Measurements from ENCODE around the gene CCDC188. TPM values are rescaled to one million over a fixed set of nuclear protein-coding genes. Genes with fewer than 3 reads are reported as not detected.
A peak's percentile ranks its signal among the peaks of the same experiment; 100 is the strongest.

CCDC188 gene
- total RNA-seq, 1 experiment from 2014 or later, result not detected

DNA sequence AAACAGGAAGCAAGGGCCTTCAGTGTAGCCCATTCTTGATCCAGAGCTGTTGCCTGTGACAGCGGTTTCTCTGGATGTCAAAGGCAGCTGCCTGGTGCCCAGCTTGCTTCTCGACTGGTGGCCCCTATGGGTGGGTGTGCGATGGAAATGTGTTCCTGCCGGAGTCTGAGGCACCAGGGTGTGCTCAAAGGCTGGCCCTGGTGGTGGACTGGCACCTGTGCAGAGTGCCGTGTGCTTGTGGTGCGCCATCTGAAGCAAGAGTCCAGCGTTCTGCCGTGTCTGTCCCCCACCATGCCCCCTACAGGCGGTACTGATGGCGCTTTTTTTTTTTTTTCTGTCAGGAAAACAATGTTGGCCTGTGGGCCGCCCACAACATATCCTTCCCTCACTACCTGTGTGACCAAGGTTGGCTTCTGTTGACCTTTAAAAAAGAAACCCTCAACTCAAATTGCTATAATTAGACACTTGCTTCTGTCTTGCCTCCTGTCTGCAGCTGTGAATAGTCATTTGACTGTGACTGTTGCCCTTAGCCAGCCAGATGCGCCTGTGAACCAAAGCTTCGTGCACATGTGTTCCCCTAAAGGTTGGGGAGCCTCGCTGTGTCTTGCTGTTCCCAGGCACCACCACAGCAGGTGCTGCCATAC, 39.7 kb downstream of the CCDC188 start:
- TF ChIP-seq GTF2I (CRISPR knock-in tag; conservative IDR thresholded peaks at IDR 0.05), result no peak
- TF ChIP-seq, protein P1, sequence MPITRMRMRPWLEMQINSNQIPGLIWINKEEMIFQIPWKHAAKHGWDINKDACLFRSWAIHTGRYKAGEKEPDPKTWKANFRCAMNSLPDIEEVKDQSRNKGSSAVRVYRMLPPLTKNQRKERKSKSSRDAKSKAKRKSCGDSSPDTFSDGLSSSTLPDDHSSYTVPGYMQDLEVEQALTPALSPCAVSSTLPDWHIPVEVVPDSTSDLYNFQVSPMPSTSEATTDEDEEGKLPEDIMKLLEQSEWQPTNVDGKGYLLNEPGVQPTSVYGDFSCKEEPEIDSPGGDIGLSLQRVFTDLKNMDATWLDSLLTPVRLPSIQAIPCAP (CRISPR knock-in tag; IDR thresholded peaks at IDR 0.05), result no peak
- TF ChIP-seq, protein P2, sequence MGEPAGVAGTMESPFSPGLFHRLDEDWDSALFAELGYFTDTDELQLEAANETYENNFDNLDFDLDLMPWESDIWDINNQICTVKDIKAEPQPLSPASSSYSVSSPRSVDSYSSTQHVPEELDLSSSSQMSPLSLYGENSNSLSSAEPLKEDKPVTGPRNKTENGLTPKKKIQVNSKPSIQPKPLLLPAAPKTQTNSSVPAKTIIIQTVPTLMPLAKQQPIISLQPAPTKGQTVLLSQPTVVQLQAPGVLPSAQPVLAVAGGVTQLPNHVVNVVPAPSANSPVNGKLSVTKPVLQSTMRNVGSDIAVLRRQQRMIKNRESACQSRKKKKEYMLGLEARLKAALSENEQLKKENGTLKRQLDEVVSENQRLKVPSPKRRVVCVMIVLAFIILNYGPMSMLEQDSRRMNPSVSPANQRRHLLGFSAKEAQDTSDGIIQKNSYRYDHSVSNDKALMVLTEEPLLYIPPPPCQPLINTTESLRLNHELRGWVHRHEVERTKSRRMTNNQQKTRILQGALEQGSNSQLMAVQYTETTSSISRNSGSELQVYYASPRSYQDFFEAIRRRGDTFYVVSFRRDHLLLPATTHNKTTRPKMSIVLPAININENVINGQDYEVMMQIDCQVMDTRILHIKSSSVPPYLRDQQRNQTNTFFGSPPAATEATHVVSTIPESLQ (CRISPR knock-in tag; IDR thresholded peaks at IDR 0.05), result no peak
- no peak for TF ChIP-seq ZNF671 (CRISPR knock-in tag; IDR thresholded peaks at IDR 0.05)
- TF ChIP-seq FOXK1 (CRISPR knock-in tag; IDR thresholded peaks at IDR 0.05), result no peak
- no peak for TF ChIP-seq TP53 (CRISPR knock-in tag; IDR thresholded peaks at IDR 0.05)
- TF ChIP-seq, protein P3, sequence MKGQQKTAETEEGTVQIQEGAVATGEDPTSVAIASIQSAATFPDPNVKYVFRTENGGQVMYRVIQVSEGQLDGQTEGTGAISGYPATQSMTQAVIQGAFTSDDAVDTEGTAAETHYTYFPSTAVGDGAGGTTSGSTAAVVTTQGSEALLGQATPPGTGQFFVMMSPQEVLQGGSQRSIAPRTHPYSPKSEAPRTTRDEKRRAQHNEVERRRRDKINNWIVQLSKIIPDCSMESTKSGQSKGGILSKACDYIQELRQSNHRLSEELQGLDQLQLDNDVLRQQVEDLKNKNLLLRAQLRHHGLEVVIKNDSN (CRISPR knock-in tag; IDR thresholded peaks at IDR 0.05), result no peak
- no peak for TF ChIP-seq NFATC4 (CRISPR knock-in tag; IDR thresholded peaks at IDR 0.05)
- no peak for TF ChIP-seq IRF2 (CRISPR knock-in tag; IDR thresholded peaks at IDR 0.05; ENCODE audit: borderline replicate concordance, low read depth)
- TF ChIP-seq ZNF281 (CRISPR knock-in tag; IDR thresholded peaks at IDR 0.05), result no peak
- H3K4me1 Mint-ChIP-seq, result no peaks in the 10 kb centered on the region; the same call in 1 of the 2 replicates
- ATAC-seq (peak; percentile 56), DNase-seq (ENCODE audit: low spot score) (no peak)
- H3K27me3 Mint-ChIP-seq (ENCODE audit: low read depth), result no peaks in the 10 kb centered on the region
- POLR2A ChIA-PET, result no interaction called here
- no peaks in the 10 kb centered on the region for H3K9me3 Mint-ChIP-seq
- no peak overlapping the region for H3K27ac Mint-ChIP-seq
- H3K36me3 Mint-ChIP-seq, result peaks cover 47% of the 10 kb centered on the region
- CTCF ChIA-PET, result interaction anchor here (1.0 to 1.4 kb wide), 3 partner anchors 10 to 28 kb away, joined by 3 to 5 read pairs (median 3); no protein-coding TSS in a partner anchor
- H3K4me3 Mint-ChIP-seq, result no peak overlapping the region

DNA sequence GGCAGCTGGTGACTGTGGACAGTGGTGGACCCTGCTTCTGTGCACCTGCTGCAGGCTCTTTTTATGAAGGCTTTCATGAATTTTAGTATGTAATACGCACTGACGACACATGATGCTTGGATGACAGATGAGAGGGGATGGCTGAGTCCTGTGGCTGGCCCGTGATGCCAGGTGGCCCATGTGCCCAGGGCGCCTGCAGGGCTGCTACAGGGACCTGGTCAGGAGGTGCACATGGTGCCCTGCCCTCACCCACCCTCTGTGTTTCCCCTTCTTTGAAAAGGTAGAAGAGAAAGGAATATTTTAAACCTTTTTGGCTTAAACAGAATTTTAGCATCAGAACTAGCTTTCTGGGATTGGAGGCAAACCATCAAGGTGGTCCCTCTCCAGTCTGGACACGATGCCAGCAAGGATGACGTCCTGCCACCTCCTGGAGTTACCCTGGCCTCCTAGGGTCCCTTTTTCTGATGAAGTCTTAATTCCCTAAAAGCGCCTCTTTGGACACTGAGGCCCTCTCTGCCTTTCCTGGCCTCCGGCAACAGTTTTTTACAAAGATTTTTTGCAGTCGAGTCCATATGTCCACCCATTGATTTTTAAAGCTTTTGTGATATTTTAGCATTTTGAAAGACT, 40.4 kb downstream of the CCDC188 start:
- CTCF ChIA-PET, result interaction anchor here (1.0 to 1.4 kb wide), 4 partner anchors 9 to 27 kb away, joined by 3 to 6 read pairs (median 4); no protein-coding TSS in a partner anchor

More for the DNA sequence above, 40.4 kb downstream of the CCDC188 start:
- no peak for DNase-seq (ENCODE audit: low spot score)
- TF ChIP-seq KAT7 (CRISPR knock-in tag; IDR thresholded peaks at IDR 0.05; ENCODE audit: borderline replicate concordance), result no peak
- TF ChIP-seq, protein P4, sequence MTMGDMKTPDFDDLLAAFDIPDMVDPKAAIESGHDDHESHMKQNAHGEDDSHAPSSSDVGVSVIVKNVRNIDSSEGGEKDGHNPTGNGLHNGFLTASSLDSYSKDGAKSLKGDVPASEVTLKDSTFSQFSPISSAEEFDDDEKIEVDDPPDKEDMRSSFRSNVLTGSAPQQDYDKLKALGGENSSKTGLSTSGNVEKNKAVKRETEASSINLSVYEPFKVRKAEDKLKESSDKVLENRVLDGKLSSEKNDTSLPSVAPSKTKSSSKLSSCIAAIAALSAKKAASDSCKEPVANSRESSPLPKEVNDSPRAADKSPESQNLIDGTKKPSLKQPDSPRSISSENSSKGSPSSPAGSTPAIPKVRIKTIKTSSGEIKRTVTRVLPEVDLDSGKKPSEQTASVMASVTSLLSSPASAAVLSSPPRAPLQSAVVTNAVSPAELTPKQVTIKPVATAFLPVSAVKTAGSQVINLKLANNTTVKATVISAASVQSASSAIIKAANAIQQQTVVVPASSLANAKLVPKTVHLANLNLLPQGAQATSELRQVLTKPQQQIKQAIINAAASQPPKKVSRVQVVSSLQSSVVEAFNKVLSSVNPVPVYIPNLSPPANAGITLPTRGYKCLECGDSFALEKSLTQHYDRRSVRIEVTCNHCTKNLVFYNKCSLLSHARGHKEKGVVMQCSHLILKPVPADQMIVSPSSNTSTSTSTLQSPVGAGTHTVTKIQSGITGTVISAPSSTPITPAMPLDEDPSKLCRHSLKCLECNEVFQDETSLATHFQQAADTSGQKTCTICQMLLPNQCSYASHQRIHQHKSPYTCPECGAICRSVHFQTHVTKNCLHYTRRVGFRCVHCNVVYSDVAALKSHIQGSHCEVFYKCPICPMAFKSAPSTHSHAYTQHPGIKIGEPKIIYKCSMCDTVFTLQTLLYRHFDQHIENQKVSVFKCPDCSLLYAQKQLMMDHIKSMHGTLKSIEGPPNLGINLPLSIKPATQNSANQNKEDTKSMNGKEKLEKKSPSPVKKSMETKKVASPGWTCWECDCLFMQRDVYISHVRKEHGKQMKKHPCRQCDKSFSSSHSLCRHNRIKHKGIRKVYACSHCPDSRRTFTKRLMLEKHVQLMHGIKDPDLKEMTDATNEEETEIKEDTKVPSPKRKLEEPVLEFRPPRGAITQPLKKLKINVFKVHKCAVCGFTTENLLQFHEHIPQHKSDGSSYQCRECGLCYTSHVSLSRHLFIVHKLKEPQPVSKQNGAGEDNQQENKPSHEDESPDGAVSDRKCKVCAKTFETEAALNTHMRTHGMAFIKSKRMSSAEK (CRISPR knock-in tag; IDR thresholded peaks at IDR 0.05; ENCODE audit: borderline replicate concordance), result 0 out of 2 replicates have a peak, but pooled peaks have one; percentile 12
- TF ChIP-seq, protein P5, sequence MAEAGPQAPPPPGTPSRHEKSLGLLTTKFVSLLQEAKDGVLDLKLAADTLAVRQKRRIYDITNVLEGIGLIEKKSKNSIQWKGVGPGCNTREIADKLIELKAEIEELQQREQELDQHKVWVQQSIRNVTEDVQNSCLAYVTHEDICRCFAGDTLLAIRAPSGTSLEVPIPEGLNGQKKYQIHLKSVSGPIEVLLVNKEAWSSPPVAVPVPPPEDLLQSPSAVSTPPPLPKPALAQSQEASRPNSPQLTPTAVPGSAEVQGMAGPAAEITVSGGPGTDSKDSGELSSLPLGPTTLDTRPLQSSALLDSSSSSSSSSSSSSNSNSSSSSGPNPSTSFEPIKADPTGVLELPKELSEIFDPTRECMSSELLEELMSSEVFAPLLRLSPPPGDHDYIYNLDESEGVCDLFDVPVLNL (CRISPR knock-in tag; IDR thresholded peaks at IDR 0.05; ENCODE audit: borderline replicate concordance, low read depth), result no peak
- no peak for TF ChIP-seq ZNF425 (CRISPR knock-in tag; conservative IDR thresholded peaks at IDR 0.05)
- TF ChIP-seq ZNF263 (CRISPR knock-in tag; IDR thresholded peaks at IDR 0.05; ENCODE audit: low read depth), result no peak
- Mint-ChIP-seq H3K9me3 (no peaks in the 10 kb centered on the region), H3K27ac (no peak overlapping the region), H3K4me1 (no peaks in the 10 kb centered on the region; the same call in 1 of the 2 replicates), H3K4me3 (no peak overlapping the region), H3K36me3 (peaks cover 54% of the 10 kb centered on the region), H3K27me3 (ENCODE audit: low read depth) (no peaks in the 10 kb centered on the region)
- no peak for ATAC-seq
- POLR2A ChIA-PET, result no interaction called here

All from WTC11 (cell line).